ENCODE results near the gene FDX2.
A peak's percentile ranks its signal among the peaks of the same experiment; 100 is the strongest.

Gene FDX2

GRCh38 chr19:10299545-10300458 is 16.0 kb downstream of the FDX2 start:
- DNase-seq, result no peak

- no peak for DNase-seq
Observed at GRCh38 chr19:10295847-10296591, 19.8 kb downstream of the FDX2 start.

GRCh38 chr19:10295305-10295846 is 20.4 kb downstream of the FDX2 start:
- DNase-seq, result peak; percentile 53 to 69

DNA sequence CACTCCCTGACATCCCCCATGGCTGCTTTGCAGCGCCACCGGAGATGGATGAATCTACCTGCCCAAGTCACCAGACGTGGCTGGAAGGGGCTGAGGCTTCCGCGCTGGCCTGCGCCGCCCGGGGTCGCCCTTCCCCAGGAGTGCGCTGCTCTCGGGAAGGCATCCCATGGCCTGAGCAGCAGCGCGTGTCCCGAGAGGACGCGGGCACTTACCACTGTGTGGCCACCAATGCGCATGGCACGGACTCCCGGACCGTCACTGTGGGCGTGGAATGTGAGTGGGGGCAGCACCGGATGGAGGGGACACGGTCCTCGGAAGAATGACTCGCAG is 21.5 kb downstream of the FDX2 start:
- DNase-seq, result peak; percentile 40 to 45

GRCh38 chr19:10293637-10294367 is 22.0 kb downstream of the FDX2 start:
- DNase-seq, result no peak

DNA sequence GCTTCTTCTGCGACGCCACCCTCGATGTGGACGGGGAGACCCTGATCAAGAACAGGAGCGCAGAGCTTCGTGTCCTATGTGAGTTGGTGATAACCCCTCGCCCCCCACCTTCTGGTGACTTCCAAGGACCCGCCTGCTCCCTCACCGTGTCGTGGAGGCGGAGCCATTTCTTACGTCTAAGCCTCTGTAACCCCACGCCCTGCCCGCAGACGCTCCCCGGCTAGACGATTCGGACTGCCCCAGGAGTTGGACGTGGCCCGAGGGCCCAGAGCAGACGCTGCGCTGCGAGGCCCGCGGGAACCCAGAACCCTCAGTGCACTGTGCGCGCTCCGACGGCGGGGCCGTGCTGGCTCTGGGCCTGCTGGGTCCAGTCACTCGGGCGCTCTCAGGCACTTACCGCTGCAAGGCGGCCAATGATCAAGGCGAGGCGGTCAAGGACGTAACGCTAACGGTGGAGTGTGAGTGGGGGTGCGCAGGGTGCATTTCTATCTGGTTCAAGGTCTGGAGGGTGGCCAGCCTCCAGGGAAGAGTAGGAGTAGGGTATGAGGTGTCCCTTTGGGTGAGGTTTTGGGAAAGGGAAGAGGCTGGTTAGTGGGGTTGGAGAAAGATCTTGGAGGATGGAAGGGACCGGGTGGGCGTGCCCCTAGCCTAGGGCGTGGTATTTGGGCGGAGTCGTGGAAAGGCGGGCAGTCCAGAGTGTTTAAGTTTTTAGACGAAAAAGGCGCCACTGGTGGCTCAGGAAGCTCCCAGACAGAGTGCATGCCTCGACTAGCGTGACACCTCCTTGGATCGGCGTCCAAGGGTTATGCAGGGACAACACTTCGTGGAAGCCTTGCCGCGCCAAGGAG is 22.8 kb downstream of the FDX2 start:
- peak in 1 of 2 experiments; percentile 46 for DNase-seq

GRCh38 chr19:10292206-10292788 is 23.5 kb downstream of the FDX2 start:
- DNase-seq, result peak; percentile 87 to 89

DNA sequence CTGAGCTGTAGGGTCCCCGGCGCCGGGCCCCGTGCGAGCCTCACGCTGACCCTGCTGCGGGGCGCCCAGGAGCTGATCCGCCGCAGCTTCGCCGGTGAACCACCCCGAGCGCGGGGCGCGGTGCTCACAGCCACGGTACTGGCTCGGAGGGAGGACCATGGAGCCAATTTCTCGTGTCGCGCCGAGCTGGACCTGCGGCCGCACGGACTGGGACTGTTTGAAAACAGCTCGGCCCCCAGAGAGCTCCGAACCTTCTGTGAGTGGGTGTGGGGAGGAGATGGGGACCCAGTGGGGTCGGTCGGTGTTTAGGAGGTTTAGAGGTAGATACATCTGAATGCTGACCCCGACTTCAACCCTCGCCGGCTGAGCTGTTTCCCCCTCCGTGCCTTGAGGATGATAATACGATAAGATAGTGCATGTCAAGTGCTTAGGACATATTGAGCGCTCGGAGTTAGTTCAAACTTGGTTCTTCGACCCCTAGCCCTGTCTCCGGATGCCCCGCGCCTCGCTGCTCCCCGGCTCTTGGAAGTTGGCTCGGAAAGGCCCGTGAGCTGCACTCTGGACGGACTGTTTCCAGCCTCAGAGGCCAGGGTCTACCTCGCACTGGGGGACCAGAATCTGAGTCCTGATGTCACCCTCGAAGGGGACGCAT is 24.1 kb downstream of the FDX2 start:
- peak in 1 of 2 experiments; percentile 55 for DNase-seq

- peak; percentile 69 to 77 for DNase-seq
Observed at GRCh38 chr19:10290876-10291553, 24.8 kb downstream of the FDX2 start.

DNA sequence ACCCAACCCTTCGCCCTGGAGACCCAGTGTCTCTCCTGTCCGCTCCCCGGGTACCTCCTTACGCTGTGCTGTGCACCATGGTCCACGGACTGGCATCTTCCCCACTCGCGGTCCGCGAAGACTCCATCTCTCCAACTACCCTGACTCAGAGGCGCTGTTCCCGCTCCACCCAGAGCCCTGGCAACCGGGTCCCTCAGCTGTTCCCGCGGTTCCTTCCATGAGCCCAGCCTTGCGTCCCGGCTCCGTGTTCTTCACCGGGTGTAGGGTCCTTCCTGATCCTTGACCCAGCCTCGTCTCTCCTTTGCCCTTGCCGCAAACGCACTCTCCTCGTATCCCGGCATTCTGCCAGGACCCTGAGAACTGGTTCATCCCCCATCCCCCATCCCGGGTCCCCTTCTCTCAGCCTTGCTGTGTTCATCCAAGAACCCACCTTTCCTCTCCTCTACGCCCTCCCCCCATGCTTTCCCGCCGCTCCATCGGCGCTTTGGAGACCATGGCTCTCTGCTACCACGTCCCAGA is 25.4 kb downstream of the FDX2 start:
- peak; percentile 53 to 60 for DNase-seq

GRCh38 chr19:10289836-10290356 is 25.9 kb downstream of the FDX2 start, which contains the start of gene ICAM5:
Gene ICAM5, plus strand, starts transcription at chr19:10289952. Its CDS starts 92 bp downstream, at chr19:10290044.
- DNase-seq, result peak; percentile 58 to 63

GRCh38 chr19:10289167-10289835 is 26.5 kb downstream of the FDX2 start:
- peak; percentile 80 to 84 for DNase-seq

DNA sequence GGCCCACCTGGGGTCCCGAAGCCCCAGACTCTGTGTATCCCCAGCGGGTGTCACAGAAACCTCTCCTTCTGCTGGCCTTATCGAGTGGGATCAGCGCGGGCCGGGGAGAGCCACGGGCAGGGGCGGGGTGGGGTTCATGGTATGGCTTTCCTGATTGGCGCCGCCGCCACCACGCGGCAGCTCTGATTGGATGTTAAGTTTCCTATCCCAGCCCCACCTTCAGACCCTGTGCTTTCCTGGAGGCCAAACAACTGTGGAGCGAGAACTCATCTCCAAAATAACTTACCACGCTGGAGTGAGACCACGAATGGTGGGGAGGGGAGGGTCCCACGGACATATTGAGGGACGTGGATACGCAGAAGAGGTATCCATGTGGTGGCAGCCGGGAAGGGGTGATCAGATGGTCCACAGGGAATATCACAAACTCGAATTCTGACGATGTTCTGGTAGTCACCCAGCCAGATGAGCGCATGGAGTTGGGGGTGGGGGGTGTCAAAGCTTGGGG is 27.1 kb downstream of the FDX2 start:
- DNase-seq, result peak; percentile 73

GRCh38 chr19:10286803-10287737 is 28.7 kb downstream of the FDX2 start, which contains the start of gene ICAM4:
Gene ICAM4, plus strand, starts transcription at chr19:10286955. Its CDS starts 58 bp downstream, at chr19:10287013.
- peak; percentile 58 to 64 for DNase-seq

DNA sequence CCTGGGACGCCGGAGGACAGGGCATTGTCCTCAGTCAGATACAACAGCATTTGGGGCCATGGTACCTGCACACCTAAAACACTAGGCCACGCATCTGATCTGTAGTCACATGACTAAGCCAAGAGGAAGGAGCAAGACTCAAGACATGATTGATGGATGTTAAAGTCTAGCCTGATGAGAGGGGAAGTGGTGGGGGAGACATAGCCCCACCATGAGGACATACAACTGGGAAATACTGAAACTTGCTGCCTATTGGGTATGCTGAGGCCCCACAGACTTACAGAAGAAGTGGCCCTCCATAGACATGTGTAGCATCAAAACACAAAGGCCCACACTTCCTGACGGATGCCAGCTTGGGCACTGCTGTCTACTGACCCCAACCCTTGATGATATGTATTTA is 30.4 kb downstream of the FDX2 start:
- DNase-seq, result no peak

DNA sequence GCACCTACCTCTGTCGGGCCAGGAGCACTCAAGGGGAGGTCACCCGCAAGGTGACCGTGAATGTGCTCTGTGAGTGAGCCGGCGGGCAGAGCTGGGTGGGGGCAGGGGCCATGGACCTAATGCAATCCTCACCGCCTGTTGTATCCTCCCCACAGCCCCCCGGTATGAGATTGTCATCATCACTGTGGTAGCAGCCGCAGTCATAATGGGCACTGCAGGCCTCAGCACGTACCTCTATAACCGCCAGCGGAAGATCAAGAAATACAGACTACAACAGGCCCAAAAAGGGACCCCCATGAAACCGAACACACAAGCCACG is 30.9 kb downstream of the FDX2 start:
- DNase-seq, result no peak

- no peak for DNase-seq
Observed at GRCh38 chr19:10284065-10284959, 31.5 kb downstream of the FDX2 start.

Measured in activated T-cell treated with anti-CD3 and anti-CD28 coated beads, Interleukin-2, amount 50 U/mL, for 48 hours (primary cell).